OCI-LY3 (cell line): ENCODE data around the gene KYAT1.

Experiments used
- H2AFZ ChIP-seq: fragments of 200-600, 300-600 bp; shearing (Covaris generic); 2 replicates; pipeline ENCODE4 v1.6.0; 2014; ENCODE audit warnings: antibody characterized with exemption, low read depth, low read length
- H3K27ac ChIP-seq: fragments of 200-600, 300-600 bp; sonication (generic); 2 replicates; pipeline ENCODE4 v1.5.1; 2014; ENCODE audit warnings: mild to moderate bottlenecking, low read length, moderate library complexity, mixed read lengths
- H3K27me3 ChIP-seq: fragments of 200-600, 300-600 bp; sonication (generic); 2 replicates; pipeline ENCODE4 v1.6.1; 2014; ENCODE audit warnings: low read depth, low read length, mixed read lengths
- H3K36me3 ChIP-seq: fragments of 200-600, 300-600 bp; sonication (generic); replicated peaks from 2 replicates; pipeline ENCODE3; 2014; ENCODE audit warnings: low read depth, low read length, mixed read lengths
- H3K4me1 ChIP-seq: fragments of 300-600, 200-600 bp; sonication (generic); 2 replicates; pipeline ENCODE4 v1.6.1; 2014; ENCODE audit warnings: low read length, mixed read lengths
- H3K4me2 ChIP-seq: fragments of 200-600, 300-600 bp; sonication (generic); 2 replicates; pipeline ENCODE4 v1.6.1; 2014; ENCODE audit warnings: low read length, mixed read lengths
- H3K4me3 ChIP-seq: fragments of 300-600, 200-600 bp; sonication (generic); 2 replicates; pipeline ENCODE4 v1.5.1; 2014; ENCODE audit warnings: antibody characterized with exemption, mild to moderate bottlenecking, low read length, moderate library complexity
- H3K79me2 ChIP-seq: fragments of 300-600, 200-600 bp; shearing (Covaris generic); 2 replicates; pipeline ENCODE4 v1.6.1; 2014; ENCODE audit warnings: mild to moderate bottlenecking, low read length, mixed read lengths
- H3K9ac ChIP-seq: fragments of 300-600, 200-600 bp; shearing (Covaris generic); 2 replicates; pipeline ENCODE4 v1.6.0; 2014; ENCODE audit warnings: mild to moderate bottlenecking, low read length, moderate library complexity
- H3K9me3 ChIP-seq: fragments of 200-600, 300-600 bp; shearing (Covaris generic); 2 replicates; pipeline ENCODE4 v1.6.1; 2014; ENCODE audit warnings: low read length, mixed read lengths; ENCODE audit not compliant: insufficient read depth
- H4K20me1 ChIP-seq: fragments of 200-600, 300-600 bp; sonication (generic); 2 replicates; pipeline ENCODE4 v1.6.1; 2016; ENCODE audit warnings: low read length, mixed read lengths; ENCODE audit not compliant: insufficient read depth
- CTCF ChIP-seq: fragments of 200-600, 300-600 bp; sonication (generic); IDR thresholded peaks from 2 replicates; pipeline ENCODE4 v1.5.1; 2014; ENCODE audit warnings: antibody characterized with exemption, low read length, low read depth
- EZH2phosphoT487 ChIP-seq: fragments of 200-600 bp; shearing (Covaris generic); IDR thresholded peaks from 2 replicates; pipeline ENCODE4 v1.6.1; 2018; ENCODE audit warnings: antibody characterized with exemption, mixed run types, low read depth

KYAT1 gene

GRCh38 chr9:128916204-128916603, 34.5 kb upstream of the KYAT1 start:
- H3K4me1 ChIP-seq = peaks cover 9% of the 10 kb centered on the region
- no peak overlapping the region for H3K4me3 ChIP-seq
- no peak overlapping the region for H3K27ac ChIP-seq
- no peak overlapping the region for H2AFZ ChIP-seq
- TF ChIP-seq EZH2phosphoT487 (no peak), CTCF (no peak)
- H4K20me1 ChIP-seq = peaks cover 5% of the 10 kb centered on the region
- no peak overlapping the region for H3K9ac ChIP-seq
- no peaks in the 10 kb centered on the region for H3K9me3 ChIP-seq
- no peaks in the 10 kb centered on the region for H3K36me3 ChIP-seq
- no peaks in the 10 kb centered on the region; the same call in 1 of the 2 replicates for H3K79me2 ChIP-seq
- no peaks in the 10 kb centered on the region for H3K27me3 ChIP-seq
- H3K4me2 ChIP-seq = no peak overlapping the region

- H3K27ac ChIP-seq = no peak overlapping the region
- no peaks in the 10 kb centered on the region; the same call in 1 of the 2 replicates for H3K79me2 ChIP-seq
- H3K36me3 ChIP-seq = peaks cover 6% of the 10 kb centered on the region
- H2AFZ ChIP-seq = no peak overlapping the region
- TF ChIP-seq CTCF (no peak), EZH2phosphoT487 (no peak)
- no peaks in the 10 kb centered on the region for H3K27me3 ChIP-seq
- peaks cover 12% of the 10 kb centered on the region for H4K20me1 ChIP-seq
- no peaks in the 10 kb centered on the region for H3K4me1 ChIP-seq
- no peak overlapping the region for H3K9ac ChIP-seq
- H3K9me3 ChIP-seq = no peaks in the 10 kb centered on the region
- H3K4me3 ChIP-seq = no peak overlapping the region
- H3K4me2 ChIP-seq = no peak overlapping the region
Observed at GRCh38 chr9:128913995-128914772, 32.4 kb upstream of the KYAT1 start.

- TF ChIP-seq CTCF (no peak), EZH2phosphoT487 (no peak)
- Histone ChIP-seq H2AFZ (no peak overlapping the region), H3K27ac (no peak overlapping the region), H3K4me3 (no peak overlapping the region), H3K9me3 (no peaks in the 10 kb centered on the region), H3K79me2 (no peaks in the 10 kb centered on the region; the same call in 1 of the 2 replicates), H3K9ac (no peak overlapping the region), H3K36me3 (peaks cover 14% of the 10 kb centered on the region), H4K20me1 (peaks cover 12% of the 10 kb centered on the region), H3K4me2 (no peak overlapping the region), H3K27me3 (no peaks in the 10 kb centered on the region), H3K4me1 (no peaks in the 10 kb centered on the region)
Observed at GRCh38 chr9:128913048-128913900, 31.5 kb upstream of the KYAT1 start.

GRCh38 chr9:128912270-128912853, 30.6 kb upstream of the KYAT1 start:
- H4K20me1 ChIP-seq = peaks cover 12% of the 10 kb centered on the region
- H3K79me2 ChIP-seq = no peaks in the 10 kb centered on the region; the same call in 1 of the 2 replicates
- TF ChIP-seq EZH2phosphoT487 (no peak), CTCF (no peak)
- H3K9me3 ChIP-seq = no peaks in the 10 kb centered on the region
- H2AFZ ChIP-seq = no peak overlapping the region
- no peak overlapping the region for H3K4me3 ChIP-seq
- H3K36me3 ChIP-seq = peaks cover 19% of the 10 kb centered on the region
- no peaks in the 10 kb centered on the region for H3K27me3 ChIP-seq
- no peak overlapping the region for H3K9ac ChIP-seq
- no peaks in the 10 kb centered on the region for H3K4me1 ChIP-seq
- no peak overlapping the region for H3K27ac ChIP-seq
- no peak overlapping the region for H3K4me2 ChIP-seq
